ENCODE results near the gene CXXC1. TPM values are rescaled to one million over a fixed set of nuclear protein-coding genes. Genes with fewer than 3 reads are reported as not detected.
"Not testable (repeated sequence)": the region's sequence is repeated elsewhere in the genome, so short reads cannot be mapped to it uniquely, and the experiment has no call there.

The CXXC1 gene
- total RNA-seq, 1 donor from 2014 or later = 134 TPM

DNA sequence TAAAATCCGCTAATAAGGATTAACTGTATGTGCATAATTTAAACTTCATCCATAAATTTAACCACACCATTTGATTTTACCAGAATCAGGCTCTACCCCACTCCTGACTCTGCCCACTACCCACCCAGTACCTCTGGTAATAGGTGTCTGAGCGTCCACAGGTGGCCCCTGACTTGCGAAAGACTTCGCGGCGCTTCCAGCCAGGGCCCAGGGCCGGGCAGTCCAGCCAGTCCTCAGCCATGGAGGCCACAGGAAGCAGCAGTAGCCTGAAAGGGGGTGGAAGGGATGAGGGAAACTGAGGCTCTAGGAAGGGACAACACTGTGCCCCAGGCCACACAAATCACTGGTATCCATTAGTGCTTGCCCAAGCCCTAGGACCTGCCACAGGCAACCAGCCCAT is 7.7 kb downstream of the CXXC1 start:
- intact Hi-C loops (cut with micrococcal nuclease) = loop anchor here (1.0 to 10.0 kb wide), 4 partner anchors 9 to 917 kb away; partner anchors contain the start of genes ELAC1, ME2 and MEX3C

DNA sequence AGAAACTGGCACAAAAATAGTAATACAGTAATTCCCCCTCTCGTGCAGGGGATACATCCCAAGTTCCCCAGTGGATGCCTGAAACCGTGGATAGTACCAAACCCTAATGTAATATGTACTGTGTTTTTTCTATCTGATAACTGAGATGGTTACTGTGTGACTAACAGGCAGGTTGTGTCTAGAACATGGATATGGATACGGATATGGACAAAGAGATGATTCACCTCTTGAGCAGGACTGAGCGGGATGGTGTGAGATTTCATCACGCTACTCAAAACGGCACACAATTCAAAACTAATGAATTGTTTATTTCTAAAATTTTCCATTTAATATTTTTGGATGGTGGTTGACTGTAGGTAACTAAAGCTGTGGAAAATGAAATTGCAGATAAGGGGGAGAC is 9.6 kb downstream of the CXXC1 start:
- intact Hi-C loops (cut with micrococcal nuclease) = no loop called here

DNA sequence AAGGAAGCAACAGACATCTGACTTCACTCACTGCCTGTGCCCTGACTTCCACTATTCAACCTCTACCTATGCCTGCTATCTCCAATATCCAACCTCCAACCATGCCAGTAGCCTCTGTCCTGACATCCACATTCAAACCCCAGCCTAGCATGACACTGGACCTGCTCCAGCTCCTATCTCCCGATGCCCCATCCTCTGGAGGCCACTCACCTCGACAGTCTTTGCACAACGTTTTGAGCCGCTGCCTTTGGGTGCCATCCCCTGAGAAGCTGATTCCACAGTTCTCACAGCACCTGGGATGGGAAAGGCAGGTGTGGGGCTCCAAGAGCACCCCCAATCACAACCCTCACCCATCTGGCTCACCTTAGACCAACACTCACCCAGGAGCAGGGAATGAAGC is 11.0 kb downstream of the CXXC1 start:
- intact Hi-C loops (cut with micrococcal nuclease) = no loop called here

DNA sequence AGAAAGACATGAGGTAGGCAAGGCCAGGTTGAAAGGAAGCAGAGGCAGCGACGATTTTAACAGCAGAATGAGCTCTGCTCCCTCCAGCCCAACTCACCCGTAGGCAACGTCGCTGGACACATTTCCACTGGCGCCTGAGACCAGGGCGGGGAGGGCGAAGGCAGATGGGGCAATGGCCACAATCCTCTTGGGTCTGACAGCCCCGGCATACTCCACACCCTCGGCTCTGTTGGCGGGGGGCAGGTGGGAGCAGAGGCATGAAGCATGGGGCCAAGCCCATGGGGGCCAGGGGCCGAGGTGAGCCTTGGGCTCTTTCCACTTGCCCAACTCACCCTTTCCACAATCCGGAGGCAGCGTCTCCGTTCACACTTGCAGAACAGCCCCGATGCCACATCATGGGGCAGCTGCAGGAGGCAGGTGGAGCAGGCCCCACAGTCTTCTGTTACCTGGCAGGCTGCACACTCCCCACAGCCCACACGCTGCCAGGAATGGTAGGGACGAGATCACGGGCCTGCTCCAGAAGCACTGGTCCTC is 11.9 kb downstream of the CXXC1 start:
- intact Hi-C loops (cut with micrococcal nuclease) = no loop called here

DNA sequence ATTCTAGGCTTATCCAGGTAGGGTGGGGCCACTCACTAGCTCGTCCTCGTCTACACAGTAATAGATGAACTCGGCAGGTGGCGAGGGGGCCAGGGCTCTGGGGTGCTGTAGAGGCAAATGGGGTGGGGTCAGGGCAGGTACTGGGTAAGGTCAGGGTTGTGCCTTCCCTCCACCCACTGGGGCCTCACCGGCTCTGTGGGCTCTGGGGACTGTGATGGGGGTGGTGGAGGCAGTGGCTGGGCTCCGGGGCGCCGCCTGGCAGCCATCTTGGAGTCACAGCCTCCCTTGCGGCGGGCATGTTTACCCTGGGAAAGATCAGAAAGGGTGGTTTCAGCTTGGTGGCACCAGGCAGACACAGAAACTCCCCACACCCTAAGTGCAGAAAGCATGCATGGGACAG is 12.6 kb downstream of the CXXC1 start:
- intact Hi-C loops (cut with micrococcal nuclease) = no loop called here

DNA sequence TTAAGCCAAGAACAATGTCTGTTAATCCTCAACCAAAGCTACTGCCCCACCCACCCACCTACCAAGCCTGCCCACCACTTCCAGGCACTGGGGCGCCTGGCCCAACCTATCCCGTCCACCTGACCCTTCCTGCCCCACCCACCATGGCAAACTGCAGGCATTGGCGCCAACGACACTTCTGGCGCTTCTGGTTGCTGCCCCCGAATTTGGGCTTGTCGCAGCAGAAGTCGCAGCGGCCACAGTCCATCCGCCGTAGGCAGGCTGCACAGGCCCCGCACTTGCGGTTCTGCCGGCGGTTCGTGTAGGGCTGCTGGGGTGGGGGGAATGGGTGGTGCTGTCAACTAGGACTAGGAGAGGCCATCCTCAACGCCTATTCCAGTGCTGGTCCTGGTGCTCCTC is 13.4 kb downstream of the CXXC1 start:
- intact Hi-C loops (cut with micrococcal nuclease) = no loop called here

DNA sequence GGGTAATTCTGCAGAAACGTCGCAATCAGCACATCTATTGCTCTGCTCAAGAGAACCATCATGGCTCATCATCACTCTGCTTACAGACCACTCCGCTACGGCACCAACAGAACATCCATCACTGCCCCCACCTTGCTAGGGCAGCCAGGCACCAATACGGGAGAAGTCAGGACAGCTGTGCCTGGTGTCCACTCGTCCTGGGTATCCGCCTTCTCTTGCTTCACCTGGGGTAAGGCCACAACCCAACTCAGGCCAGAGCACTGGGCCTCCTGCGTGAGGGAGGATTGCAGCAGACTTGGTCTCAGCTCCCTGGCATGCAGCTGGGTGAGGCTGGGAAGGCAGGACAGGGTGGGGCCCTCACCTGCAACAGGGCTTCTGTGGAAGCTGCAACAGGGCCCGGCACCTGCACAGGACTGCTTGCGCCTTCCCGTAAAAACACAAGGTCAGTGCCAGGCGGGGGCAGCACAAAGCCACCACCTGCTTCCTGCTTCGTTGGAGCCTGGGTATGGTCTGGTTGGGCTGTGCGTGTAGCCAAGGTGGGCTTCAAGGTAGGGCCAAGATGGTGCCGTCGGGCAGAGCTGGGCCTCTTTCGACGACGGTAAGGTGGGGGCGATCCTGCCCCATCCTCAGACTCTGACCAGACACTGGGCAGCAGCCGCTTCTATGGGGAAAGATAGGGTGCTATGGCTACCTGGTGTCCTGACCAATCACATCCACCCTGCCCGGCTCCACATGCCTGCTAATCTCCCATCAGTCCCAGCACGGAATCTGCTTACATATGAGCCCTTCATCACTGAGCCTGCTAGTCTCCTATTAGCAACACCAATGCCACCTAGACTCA is 14.1 kb downstream of the CXXC1 start:
- intact Hi-C loops (cut with micrococcal nuclease) = no loop called here

DNA sequence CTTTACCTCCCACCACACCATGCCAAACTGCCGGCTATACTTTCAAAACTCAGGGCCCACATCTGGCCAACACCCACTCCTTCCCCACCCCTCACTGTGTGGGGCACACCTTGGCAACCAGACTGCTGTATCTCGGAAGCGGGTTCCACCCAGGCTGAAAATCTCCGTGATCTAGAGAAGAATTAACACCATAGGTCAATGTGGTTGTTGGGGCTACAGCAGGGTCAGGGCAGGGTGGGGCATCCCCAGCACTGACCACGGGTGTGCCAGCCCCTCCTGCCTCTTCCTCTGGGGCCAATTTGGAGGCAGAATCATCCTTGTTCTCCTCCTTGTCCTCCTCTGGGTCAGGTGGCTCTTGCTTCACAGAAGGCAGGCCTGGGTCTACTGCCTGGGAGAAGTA is 14.9 kb downstream of the CXXC1 start:
- intact Hi-C loops (cut with micrococcal nuclease) = no loop called here

DNA sequence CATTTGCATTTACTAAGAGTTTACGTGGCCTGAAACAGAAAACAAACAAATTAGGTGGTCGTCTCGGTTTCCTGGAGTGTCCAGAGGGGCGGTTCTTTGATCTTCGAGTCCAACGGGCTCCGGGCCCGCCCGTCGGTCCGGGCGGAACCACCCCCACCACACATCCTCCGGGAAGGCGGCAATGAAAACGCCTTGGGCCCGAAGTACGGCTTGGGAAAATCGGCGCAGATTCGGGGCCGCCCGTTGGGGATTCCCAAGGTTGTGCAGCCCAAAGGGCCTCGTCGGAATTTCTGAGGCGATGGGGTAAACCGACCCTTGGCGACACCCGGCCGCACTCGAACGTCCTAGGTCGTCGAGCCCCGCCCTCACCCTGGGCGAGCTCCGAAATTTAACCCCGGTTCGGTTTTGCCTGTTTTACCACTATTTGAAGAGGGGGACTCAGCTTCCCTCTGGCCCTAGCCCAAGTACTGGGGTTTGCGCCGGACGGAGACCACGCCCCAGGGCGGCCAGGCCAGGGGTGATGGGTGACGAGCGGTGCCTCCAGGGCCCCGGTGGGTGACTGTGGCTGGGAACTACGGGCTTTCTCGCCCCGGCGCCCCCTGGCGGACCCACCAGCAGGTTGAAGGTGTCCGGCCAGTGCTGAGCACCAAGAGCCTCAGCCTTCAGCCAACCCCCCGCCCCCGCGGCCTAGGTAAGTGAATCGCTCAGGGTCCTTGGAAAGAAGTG is 19.3 kb downstream of the CXXC1 start:
- intact Hi-C loops (cut with micrococcal nuclease) = loop anchor here (1.0 to 5.0 kb wide), 7 partner anchors 49 to 1726 kb away; partner anchors contain the start of genes LIPG and RPL17

DNA sequence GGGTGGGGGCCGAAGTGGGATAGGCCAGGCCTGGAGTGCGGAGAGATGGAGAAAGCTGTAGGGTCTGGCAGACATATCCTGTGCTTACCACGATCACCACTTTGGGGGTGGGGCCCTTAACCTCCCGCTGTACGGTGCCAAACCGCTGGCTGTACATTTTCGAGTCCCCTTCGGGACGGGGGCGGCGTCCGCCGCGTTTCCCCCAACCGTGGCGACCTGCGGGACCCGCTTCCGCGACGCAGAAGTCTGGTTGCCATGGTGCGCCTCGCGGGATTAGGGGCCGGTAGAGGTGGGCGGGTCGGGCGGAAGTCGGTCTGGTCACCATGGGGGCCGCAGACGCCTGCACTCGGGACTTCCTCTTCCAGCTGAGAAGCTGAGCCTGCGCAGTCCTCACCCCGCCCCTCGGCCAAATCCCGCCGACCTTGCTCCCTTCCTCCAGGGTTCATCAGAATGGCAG is 21.2 kb downstream of the CXXC1 start, which contains the start of gene CFAP53:
TSS of gene CFAP53 (minus strand) at position 248 of the 457 bp plus-strand sequence. CDS start at position 157, 91 bp downstream.
- intact Hi-C loops (cut with micrococcal nuclease) = loop anchor here (1.0 to 5.0 kb wide), 8 partner anchors 15 to 1724 kb away; partner anchors contain the start of genes CXXC1, LIPG, MBD1 and RPL17

DNA sequence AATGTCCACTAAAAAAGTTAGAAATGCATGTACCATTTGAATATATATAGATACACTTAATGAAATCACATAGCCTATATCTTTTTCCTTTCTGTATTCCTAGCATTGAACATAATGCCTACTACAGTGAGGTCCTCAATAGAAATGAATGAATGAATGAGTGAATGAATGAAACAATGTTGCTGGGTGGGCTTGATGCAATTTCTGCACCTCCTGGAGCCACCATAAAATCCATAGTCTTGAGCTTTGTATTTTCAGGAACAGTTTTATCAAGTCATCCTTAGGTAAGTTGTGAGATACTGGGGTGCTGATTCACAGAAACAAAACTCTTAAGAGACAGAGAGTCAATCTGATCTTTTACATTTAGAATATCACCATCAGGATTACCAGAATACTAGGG is 24.5 kb downstream of the CXXC1 start:
- intact Hi-C loops (cut with micrococcal nuclease) = no loop called here

DNA sequence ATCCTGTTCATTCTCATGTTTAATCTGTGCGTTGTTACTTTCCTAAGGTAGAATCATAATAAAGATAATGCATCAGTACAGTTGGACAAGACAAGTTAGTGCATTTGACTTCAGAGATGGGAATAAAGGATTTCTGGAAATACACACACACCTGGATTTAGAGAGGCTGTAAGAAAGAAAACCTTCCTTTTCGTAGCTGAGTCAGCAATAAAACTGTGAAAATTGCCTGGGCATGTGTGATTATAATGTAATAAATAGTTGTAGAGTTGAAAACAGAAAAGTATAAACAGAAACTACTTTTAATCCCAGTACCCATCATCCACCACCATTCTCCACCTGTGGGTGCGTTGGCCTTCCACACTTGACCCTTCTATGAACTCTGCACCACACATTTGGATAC is 36.6 kb downstream of the CXXC1 start:
- intact Hi-C loops (cut with micrococcal nuclease) = no loop called here

DNA sequence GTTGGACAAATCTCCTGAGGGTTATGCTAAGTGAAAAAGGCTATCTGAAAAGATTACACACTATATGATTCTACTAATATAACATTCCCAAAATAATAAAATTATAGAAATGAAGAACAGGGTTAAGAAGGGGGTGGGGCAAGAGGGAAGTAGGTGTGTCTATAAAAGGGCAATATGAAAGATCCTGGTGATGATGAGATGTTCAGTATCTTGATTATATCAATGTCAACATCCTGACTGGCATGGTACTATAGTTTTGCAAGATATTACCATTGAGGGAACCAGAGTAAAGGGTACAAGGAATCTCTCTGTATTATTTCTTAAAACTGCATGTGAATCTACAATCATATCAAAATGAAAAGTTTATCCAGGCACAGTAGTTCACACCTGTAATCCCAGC is 37.9 kb downstream of the CXXC1 start:
- intact Hi-C loops (cut with micrococcal nuclease) = no loop called here

DNA sequence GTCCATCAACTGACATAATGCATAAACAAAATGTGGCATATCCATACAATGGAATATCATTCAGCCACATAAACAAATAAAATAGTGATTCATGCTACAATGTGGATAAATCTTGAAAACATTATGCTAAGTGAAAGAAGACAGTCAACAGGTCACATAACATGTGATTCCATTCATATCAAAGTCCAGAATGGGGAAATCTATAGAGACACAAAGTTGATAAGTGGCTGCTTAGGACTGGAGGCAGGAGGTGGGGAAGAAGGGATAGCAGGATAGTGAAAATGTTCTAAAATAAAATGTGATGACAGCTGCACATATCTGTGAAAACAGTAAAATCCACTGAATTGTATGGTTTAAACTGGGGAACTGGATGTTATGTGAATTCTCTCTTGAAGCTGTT is 39.9 kb downstream of the CXXC1 start:
- intact Hi-C loops (cut with micrococcal nuclease) = no loop called here

DNA sequence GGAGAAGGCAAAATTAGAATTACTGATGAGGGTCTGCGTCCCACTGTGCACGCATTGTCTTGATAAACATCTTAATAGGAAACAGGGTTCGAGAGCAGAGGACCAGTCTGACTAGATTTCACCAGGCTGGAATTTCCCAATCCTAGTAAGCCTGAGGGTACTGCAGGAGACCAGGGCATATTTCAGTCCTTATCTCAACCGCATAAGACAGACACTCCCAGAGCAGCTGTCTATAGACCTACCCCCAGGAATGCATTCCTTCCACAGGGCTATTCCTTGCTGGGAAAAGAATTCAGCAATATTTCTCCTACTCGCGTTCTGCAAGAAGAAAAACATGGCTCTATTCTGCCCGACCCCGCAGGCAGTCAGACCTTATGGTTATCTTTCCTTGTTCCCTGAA is 45.7 kb downstream of the CXXC1 start:
- intact Hi-C loops (cut with micrococcal nuclease) = not testable (repeated sequence)

DNA sequence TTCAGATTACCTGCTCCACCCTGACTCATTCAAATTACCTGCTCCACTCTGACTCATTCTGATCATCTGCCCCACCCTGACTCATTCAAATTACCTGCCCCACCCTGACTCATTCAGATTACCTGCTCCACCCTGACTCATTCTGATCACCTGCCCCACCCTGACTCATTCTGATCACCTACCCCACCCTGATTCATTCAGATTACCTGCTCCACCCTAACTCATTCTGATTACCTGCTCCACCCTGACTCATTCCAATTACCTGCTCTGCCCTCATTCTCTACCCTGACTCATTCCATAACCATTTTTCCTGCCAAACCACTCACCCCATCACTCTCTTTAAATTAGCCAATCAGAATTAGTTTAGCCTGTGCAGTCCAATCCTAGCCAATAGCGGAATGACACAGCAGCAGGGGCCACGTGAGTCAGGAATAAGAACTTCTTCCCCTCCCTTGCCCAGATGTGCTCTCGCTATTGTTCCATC is 47.4 kb downstream of the CXXC1 start:
- intact Hi-C loops (cut with micrococcal nuclease) = no loop called here

DNA sequence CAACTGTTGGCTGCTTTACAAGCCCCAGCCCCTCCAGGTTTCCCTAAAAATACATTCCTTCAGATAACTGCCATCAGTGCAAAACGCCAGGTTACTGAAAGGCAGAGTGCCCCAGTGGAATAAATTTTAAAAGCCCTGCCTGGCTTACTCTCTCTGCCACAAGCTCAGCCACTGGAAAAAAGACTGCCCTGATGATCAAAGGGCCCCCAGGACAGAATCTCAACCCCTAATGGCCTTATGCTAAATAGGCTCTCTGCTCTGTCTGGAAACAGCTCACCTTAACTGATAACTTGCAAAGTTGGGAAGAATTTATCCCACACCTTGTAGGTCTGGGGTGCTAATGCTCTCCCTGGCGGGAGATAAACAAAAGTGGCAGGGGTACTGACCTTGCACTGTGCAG is 55.1 kb downstream of the CXXC1 start:
- intact Hi-C loops (cut with micrococcal nuclease) = no loop called here

Other genes starting within 250 kb of the CXXC1 start
- 0.27 and 0.85 TPM in 2 replicates for gene MYO5B, start 92.5 kb downstream of the CXXC1 start, total RNA-seq
- gene CFAP53, start 21.2 kb downstream of the CXXC1 start, total RNA-seq = 0.44 and 0.61 TPM in 2 replicates
- gene MBD1, start 6.2 kb downstream of the CXXC1 start, total RNA-seq = 100 and 111 TPM in 2 replicates
- gene SKA1, start 87.4 kb upstream of the CXXC1 start, total RNA-seq = 23.7 and 27.0 TPM in 2 replicates

Measured in T-helper 1 cell treated with Interleukin-12 subunit alpha and Interleukin-12 subunit beta and Interleukin-4 antibody, amounts not matched to agents 30 ng/mL and 1 ng/mL, for 36 hours (primary cell).